Keratinocyte (primary cell): Measurements from ENCODE around the gene MED14. TPM values are rescaled to one million over a fixed set of nuclear protein-coding genes. Genes with fewer than 3 reads are reported as not detected.

Experiments
- DNase-seq: peaks from one replicate; pipeline ENCODE4 v3.0.0-alpha.2; 2011; ENCODE audit warnings: low read depth, missing footprints, low spot score
- FAIRE-seq: peaks from 2 replicates; lab custom pipeline; 2011; peaks lifted over from hg19 to GRCh38; lab: Jason Lieb, UNC
- H2AFZ ChIP-seq: 2 replicates; pipeline ENCODE4 v1.6.0; 2012; ENCODE audit warnings: low read length, control low read depth, inconsistent platforms; ENCODE audit not compliant: control insufficient read depth
- H3K27ac ChIP-seq: 2 replicates; pipeline ENCODE4 v1.5.1; 2011; ENCODE audit warnings: low read length; ENCODE audit not compliant: control insufficient read depth, insufficient read depth
- H3K27me3 ChIP-seq: 3 replicates; pipeline ENCODE4 v1.6.0; 2011; ENCODE audit warnings: low read length; ENCODE audit not compliant: control insufficient read depth, insufficient read depth; ENCODE audit errors: extremely low read depth
- H3K36me3 ChIP-seq, 2 experiments: 2 replicates in 1 of 2; 3 replicates in 1 of 2; pipeline ENCODE4 v1.5.1; 2011; ENCODE audit warnings: low read length in 2 of 2, mild to moderate bottlenecking in 1 of 2; ENCODE audit not compliant: control insufficient read depth in 2 of 2, insufficient read depth in 2 of 2; ENCODE audit errors: extremely low read depth in 1 of 2
- H3K4me1 ChIP-seq: 3 replicates; pipeline ENCODE4 v1.5.1; 2011; ENCODE audit warnings: low read length; ENCODE audit not compliant: control insufficient read depth, insufficient read depth; ENCODE audit errors: extremely low read depth
- H3K4me2 ChIP-seq: 3 replicates; pipeline ENCODE4 v1.6.0; 2011; ENCODE audit warnings: low read depth, low read length; ENCODE audit not compliant: control insufficient read depth, insufficient read depth; ENCODE audit errors: extremely low read depth
- H3K4me3 ChIP-seq, 3 experiments: fragments of 200-600 bp in 1 of 3; sonication (generic) in 1 of 3; 2 replicates in 2 of 3; 3 replicates in 1 of 3; pipeline ENCODE4 v1.5.1; 2011 to 2016; ENCODE audit warnings: low read length in 3 of 3, mild to moderate bottlenecking in 3 of 3, control low read depth in 2 of 3, inconsistent platforms in 1 of 3, low read depth in 1 of 3, mixed read lengths in 1 of 3, mixed run types in 1 of 3, moderate library complexity in 1 of 3; ENCODE audit not compliant: control insufficient read depth in 2 of 3, insufficient read depth in 2 of 3; ENCODE audit errors: extremely low read depth in 1 of 3
- H3K79me2 ChIP-seq: 2 replicates; pipeline ENCODE4 v1.6.0; 2012; ENCODE audit warnings: low read length; ENCODE audit not compliant: control insufficient read depth, insufficient read depth
- H3K9ac ChIP-seq: 3 replicates; pipeline ENCODE4 v1.6.0; 2011; ENCODE audit warnings: low read length; ENCODE audit not compliant: control insufficient read depth, insufficient read depth; ENCODE audit errors: extremely low read depth
- H3K9me1 ChIP-seq: 3 replicates; pipeline ENCODE4 v1.6.0; 2011; ENCODE audit warnings: low read length; ENCODE audit not compliant: control insufficient read depth, insufficient read depth; ENCODE audit errors: extremely low read depth
- H3K9me3 ChIP-seq: 2 replicates; pipeline ENCODE4 v1.5.1; 2012; ENCODE audit warnings: low read depth, low read length; ENCODE audit not compliant: control insufficient read depth
- H4K20me1 ChIP-seq: 3 replicates; pipeline ENCODE4 v1.6.0; 2011; ENCODE audit warnings: low read length; ENCODE audit not compliant: control insufficient read depth, insufficient read depth; ENCODE audit errors: extremely low read depth
- CTCF ChIP-seq, 3 experiments: IDR thresholded peaks in 1 of 3; conservative IDR thresholded peaks in 1 of 3; optimal IDR thresholded peaks in 1 of 3; 2 replicates in 2 of 3; 3 replicates in 1 of 3; pipeline versions ENCODE3 to v1.5.1; 2011; ENCODE audit warnings: low read length in 3 of 3, mild to moderate bottlenecking in 3 of 3, moderate library complexity in 2 of 3, control low read depth in 1 of 3, inconsistent platforms in 1 of 3; ENCODE audit not compliant: insufficient read depth in 2 of 3; ENCODE audit errors: extremely low read depth in 1 of 3
- EZH2 ChIP-seq: IDR thresholded peaks from one replicate; pipeline ENCODE4 v1.6.1; 2012; ENCODE audit warnings: inconsistent platforms, mild to moderate bottlenecking, low read length, moderate library complexity
- dilution Hi-C: fragments of 300-500 bp; cut with MboI; formaldehyde crosslinking; loops from one replicate; pipeline ENCODE4 v1.7.0; 2020; ENCODE audit warnings: low sequenced_read_pairs; ENCODE audit not compliant: extremely low pct_ligation_motif_present
- polyA plus RNA-seq, 5 experiments: library from polyadenylated mRNA; depleted of rRNA in 3 of 5; stranded (reverse) in 3 of 5; stranded (forward) in 1 of 5; unstranded in 1 of 5; fragments of >200 nt; gene quantifications; 1 replicate in 1 of 5; 2 replicates in 3 of 5; 3 replicates in 1 of 5; pipeline versions ENCODE4 v1.2.1 to v1.2.3, GENCODE V29; 2011 to 2012; ENCODE audit warnings: missing spikeins in 2 of 5, low read depth in 1 of 5, low replicate concordance in 1 of 5

Gene MED14
- polyA plus RNA-seq, 1 donor (not counting 4 experiments of a cell fraction or from before 2014, with no cell fraction given) = 25.9 TPM

- H3K9me1 ChIP-seq = no peaks in the 10 kb centered on the region
- no peaks in the 10 kb centered on the region for H3K27me3 ChIP-seq
- no peak overlapping the region for H3K9ac ChIP-seq
- dilution Hi-C loops = no loop called here
- FAIRE-seq (no peak), DNase-seq (no peak)
- no peaks in the 10 kb centered on the region for H4K20me1 ChIP-seq
- no peak overlapping the region for H3K4me2 ChIP-seq
- H3K36me3 ChIP-seq = peaks cover 16 to 23% of the 10 kb centered on the region in 2 experiments
- H3K9me3 ChIP-seq = no peaks in the 10 kb centered on the region
- no peaks in the 10 kb centered on the region for H3K4me1 ChIP-seq
- no peak for TF ChIP-seq EZH2
- TF ChIP-seq CTCF (optimal IDR thresholded peaks at IDR 0.05 in 1 of 3, IDR thresholded peaks at IDR 0.05 in 1 of 3, conservative IDR thresholded peaks at IDR 0.05 in 1 of 3; ENCODE audit: extremely low read depth in 1 of 3, insufficient read depth in 2 of 3, low read length in 3 of 3) = no peak
- no peaks in the 10 kb centered on the region for H3K79me2 ChIP-seq
- H3K4me3 ChIP-seq = no peak overlapping the region
- H3K27ac ChIP-seq = no peak overlapping the region
- no peak overlapping the region for H2AFZ ChIP-seq
Measured at GRCh38 chrX:40628506-40628905, 106.8 kb downstream of the MED14 start.

GRCh38 chrX:40625294-40625693 is 110.0 kb downstream of the MED14 start:
- TF ChIP-seq CTCF (optimal IDR thresholded peaks at IDR 0.05 in 1 of 3, IDR thresholded peaks at IDR 0.05 in 1 of 3, conservative IDR thresholded peaks at IDR 0.05 in 1 of 3; ENCODE audit: extremely low read depth in 1 of 3, insufficient read depth in 2 of 3, low read length in 3 of 3) (no peak), EZH2 (no peak)
- no peak for FAIRE-seq

More at GRCh38 chrX:40625294-40625693, 110.0 kb downstream of the MED14 start:
- Histone ChIP-seq H3K27me3 (no peaks in the 10 kb centered on the region), H3K9ac (no peak overlapping the region), H3K36me3 (peaks cover 9 to 13% of the 10 kb centered on the region in 2 experiments), H3K9me1 (no peaks in the 10 kb centered on the region), H3K4me2 (no peak overlapping the region), H3K4me3 (no peak overlapping the region), H3K9me3 (no peaks in the 10 kb centered on the region), H2AFZ (no peak overlapping the region), H3K27ac (no peak overlapping the region), H3K4me1 (no peaks in the 10 kb centered on the region), H4K20me1 (no peaks in the 10 kb centered on the region), H3K79me2 (no peaks in the 10 kb centered on the region)
- dilution Hi-C loops = no loop called here
- no peak for DNase-seq
